HG02798 (cell line): ENCODE results near the gene SOHLH2.

Experiments
- ATAC-seq: cut with Tn5 transposase; IDR thresholded peaks from one replicate; pipeline ENCODE4 v1.9.1; 2021; ENCODE audit warnings: mild to moderate bottlenecking; ENCODE audit not compliant: unreplicated experiment, poor library complexity

SOHLH2 gene

DNA sequence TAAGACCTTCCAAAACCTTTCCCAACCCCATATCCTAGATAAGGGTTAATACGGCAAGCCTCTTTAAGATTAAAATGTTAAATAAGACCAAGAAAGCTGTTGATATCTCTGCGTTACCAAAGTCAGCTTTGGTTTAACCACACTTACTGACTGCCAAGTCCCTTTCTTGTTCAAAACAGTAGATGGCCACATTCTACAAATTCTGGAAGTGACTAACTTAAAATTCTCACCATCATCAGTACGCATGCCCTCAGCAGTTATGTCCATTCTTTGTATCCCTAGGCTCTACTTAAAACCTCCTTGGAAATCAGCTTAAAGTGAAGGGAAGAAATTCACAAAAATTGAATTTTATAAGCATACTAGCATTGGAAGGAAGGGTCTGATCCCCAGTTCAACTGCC, 23.6 kb downstream of the SOHLH2 start:
- ATAC-seq, result no peak

DNA sequence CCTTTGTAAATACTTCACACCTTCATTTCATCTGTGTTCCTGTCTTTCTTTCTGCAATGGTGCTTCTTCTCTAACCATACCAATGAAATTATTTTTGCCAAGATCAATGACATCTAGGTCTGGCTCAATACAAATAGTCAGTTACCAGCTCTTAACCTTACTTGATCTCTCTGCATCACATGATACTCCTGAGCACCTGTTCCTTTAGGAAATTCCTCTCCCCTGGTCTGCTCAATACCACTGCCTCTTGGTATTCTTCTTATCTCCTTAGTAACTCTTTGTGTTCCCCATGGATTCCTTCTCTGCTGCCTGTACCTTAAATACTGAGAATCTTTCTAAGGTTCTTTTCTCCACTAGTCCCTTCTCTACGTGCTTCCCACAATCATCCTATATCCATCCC, 25.9 kb downstream of the SOHLH2 start:
- ATAC-seq, result no peak

DNA sequence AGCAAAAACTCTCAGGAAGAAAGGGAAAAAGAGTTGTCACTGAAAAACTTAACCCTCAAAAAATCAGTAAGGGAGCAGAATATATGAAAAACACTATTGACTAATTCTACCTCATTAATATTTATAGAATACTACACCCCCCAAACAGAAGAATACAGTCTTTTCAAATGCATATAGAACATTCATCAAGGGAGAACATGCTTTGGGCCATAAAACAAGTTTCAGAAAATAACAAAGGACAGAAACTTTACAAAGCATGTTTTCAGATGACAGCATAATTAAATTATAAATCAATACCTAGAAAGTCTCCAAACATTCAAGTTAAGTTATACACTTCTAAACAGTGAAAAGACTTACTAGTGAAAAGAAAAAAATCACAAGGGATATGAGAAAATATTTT, 30.5 kb downstream of the SOHLH2 start:
- ATAC-seq, result no peak

DNA sequence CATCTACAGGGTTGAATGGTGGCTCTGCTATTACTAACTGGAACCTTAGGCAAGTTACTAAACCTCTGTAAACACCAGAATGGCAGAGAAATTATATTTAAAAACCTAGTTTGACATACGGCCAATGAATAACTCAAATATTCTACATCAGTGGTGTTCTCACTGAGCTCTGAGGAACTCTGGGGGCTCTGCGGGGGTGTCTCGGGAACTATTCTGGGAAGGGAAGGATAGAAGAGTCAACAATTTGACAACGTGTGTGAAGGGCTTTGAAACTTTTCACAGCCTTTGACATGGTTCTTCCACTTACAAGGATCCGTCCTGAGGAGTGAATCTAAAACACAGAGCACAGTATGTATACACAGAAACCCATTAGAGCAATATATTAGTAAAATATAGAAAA, 38.7 kb downstream of the SOHLH2 start:
- ATAC-seq, result no peak

DNA sequence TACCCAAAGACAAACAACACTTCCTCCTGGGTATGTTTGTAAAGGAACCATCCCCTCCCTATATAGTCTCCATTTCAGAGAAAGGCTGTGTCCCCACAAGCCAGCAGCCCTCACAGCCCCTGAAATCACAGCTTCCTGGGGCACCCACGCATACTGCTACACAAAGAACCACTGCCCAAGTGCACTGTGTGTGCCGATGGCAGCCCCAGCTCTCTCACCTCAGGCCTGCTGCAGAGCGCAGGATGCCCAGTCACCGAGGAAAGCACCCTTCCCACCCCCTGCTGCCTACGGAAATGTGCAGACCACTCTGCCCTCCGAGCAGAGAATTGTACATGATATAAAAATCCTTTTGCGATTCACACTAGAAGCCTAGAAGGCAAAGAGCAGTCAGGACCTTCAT, 39.4 kb downstream of the SOHLH2 start:
- ATAC-seq, result no peak

DNA sequence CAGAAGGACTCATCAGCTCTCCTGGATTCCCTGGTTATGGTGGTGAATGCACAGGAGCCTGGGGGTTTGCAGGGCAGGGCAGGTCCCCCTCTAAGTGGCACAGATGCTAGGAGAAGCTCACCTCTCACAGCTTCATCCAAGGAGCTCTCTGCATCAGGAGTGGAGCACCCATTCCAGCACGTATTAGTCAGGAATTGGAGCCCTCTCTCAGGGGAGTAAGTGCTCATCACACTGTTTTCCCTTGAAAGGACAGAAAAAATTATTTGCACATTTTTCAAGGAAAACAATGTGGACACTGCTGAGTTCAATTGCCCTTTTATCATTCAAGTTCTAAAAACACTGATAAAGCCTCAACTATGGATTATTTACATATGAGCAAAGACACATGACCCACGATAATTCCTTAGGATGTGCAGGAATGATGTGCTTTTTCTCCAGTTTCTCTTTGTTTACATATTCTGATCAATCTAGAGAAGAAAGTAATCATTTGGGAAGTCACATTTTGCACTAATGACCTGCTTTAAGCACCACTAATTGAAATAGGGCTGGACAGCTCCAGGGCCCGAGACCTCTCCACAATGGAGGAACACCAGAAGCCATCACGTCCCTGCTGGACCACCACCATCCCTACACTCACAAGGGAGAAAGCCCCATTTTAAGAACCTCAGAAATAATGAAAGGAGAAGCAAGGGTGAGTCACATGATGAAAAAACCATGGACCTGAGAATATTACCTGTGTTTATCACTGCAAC, 40.6 kb downstream of the SOHLH2 start:
- ATAC-seq, result no peak

DNA sequence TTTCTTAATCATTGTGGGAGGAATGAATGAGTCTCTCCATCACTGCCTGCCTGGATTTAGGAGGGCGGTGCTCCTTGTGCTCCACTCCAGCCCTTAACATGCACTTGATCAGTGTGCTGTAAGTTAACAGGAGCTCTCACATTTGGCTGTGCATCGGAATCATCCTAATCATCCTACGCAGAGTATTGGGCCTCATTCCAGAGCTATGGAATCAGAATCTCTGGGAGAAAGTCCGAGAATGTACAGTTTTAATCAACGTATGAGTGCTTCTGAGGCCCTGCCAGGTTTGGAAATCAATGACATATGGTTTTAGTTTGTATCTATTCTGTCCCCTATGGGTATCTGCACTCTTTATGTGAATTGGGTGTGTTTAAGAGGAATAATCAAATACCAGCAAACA, 48.3 kb downstream of the SOHLH2 start:
- no peak for ATAC-seq

DNA sequence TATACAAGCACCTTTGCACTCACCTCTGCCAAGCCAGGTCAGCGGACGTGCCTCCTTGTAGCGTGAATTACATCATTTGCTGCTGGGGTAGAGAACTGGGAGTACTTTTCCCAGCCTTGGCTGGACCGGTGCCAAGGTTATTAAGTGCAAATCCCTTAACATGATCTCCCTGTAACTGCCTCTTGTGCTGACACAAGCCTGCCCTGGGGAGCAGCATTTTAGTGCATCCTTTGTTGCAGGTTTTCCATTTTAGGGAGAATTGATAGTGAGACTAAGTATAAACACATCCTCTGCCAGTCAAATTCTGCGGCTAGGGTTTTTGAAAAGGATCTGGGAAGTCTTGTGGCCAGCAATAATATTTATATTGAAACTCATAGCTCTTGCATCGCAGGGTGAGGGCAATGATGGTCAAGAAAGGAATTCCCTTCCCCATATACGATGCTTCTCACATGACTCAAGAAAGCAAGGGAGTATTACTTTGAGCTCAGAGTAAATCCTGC, 50.5 kb downstream of the SOHLH2 start:
- no peak for ATAC-seq

DNA sequence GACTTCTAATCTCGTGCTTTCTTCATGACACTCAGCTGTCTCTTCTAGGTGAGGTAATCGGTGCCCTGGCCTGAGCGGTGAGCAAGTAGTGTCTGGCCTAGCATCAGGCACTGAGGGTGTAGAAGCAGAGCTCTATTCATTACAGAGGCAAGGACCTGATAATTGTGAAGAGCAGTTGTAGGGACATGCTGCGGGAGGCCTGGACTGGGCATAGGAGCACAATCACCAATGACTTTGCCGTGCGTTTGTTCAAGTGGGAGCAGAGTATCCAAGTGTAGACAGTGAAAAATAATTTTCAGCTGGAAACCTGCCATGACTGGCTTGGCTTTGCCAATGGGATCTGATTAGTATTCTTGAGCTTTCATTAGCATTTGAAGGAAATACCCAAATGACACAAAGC, 51.1 kb downstream of the SOHLH2 start:
- ATAC-seq, result no peak

DNA sequence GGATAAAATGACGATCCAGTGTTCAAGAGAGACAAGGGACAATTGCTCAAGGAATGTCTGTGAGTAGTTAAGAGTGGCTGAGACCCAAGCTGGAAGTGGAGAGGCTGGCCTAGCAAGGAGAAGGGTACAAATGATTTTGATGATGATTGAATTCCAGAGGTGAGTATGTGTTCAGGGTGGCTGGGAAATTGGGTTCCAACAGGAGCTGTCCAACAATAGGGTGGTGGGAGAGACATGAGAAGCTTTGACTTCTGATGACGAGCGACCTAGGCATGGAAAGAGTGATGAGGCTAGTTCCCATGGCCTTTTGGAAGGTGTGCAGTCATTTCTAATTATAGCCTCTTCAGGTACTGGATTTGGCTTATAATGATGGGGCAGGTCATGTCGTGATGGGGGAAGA, 54.1 kb downstream of the SOHLH2 start:
- ATAC-seq, result no peak

DNA sequence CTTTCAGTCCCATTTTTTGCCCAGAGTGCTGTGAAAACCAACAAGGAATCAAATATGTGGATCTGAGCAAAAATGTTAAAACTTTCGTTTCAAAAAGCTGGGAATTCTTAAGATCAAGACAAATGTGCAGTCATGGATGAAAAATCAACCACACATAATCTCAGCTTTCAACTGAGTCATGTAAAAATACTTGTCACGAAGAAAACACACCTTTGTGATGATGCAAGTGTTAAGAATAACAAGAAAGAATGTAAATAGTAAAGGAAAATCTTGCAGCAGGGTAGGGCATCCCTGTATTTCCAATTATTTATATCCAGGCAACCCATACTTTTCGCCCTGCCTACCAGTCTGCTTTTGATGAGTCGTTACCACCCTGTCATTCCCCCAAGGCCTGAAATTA, 55.7 kb downstream of the SOHLH2 start:
- no peak for ATAC-seq

DNA sequence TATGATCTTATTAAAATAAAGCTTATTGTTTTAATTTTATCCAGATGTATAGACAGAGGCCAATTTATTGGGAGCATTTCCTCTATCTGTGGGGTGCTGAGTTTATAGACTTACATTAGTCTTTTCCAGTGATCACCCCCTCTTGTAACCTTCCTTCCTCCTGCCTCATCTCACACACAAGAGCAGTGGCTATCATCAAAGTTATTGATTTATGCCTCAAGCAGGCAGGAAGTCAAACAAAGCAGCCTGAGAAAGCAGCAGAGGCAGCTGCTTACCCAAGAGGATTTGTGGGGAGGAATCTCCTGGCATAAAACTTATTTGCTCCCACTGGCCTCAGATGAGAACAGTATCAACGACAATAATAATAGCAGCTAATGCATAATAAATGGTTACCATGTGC, 56.9 kb downstream of the SOHLH2 start:
- ATAC-seq, result no peak

DNA sequence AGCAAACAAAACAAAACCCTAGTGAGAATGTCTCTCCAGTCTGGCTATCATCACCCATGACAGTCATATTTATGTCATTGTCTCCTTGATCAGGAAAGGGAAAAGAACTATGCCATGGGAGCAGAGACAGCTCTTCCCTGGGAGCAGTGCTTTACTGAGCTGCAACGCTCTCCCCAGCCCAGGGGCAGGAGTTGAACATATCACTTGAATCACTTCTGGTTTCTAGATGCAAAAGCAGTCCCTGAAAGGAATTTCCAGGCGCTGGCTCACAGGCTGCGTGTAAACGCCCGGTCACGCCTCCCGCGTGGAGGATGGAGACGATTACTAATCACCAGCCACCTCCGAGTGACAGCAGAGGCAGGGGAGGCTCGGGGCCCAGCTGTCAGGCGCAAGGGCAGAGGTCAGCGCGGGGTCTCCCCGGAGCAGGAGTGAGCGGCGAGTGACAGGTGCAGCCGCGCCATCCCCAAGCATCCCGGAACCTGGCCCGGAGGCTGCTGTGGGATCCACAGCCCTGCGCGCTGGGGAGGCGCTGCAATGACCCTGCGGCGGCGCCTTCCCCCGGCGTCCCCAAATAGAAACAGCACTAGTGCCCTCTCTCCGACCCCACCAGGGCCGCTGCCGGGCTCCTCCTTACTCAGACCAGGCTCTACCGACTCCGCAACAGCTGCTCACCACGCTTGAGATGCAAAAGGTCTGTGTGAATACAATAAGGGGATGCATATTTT, 59.6 kb downstream of the SOHLH2 start:
- no peak for ATAC-seq

DNA sequence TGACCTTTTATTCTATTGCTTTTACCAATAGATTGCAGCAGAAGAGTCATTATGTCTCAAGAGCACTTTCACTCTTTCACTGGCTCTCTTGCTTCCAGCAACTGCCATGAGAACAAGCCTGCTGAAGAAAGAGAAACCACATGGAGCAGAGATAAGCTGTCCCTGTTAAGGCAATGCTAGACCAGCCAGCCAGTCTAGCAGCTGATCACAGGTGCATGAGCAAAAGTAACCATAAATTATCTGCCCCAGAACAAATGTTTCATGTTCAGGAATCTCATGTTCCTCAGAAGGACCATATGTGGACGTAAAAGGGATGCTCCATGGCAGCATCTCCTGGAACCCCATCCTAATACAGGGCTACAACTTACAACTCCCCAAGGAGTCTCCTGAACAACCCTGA, 62.8 kb downstream of the SOHLH2 start:
- no peak for ATAC-seq

DNA sequence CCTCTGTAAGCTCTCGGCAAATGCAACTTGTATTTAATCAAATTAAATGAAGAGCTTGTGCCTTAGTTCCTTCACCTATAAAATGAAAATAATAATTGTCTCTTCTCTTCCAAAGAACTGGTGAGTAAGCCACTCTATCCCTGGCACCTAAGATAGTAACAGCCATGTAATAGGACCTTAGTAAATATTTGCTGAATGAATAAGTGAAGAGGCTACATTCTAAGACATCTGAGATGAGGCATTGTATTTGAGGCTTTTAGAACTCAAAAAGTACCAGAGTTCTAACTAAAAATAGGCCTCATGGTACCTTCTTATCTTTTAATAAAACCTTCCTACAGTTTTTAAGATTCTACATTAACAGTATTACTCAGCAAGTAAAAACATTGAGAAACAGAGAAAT, 65.9 kb downstream of the SOHLH2 start:
- no peak for ATAC-seq

DNA sequence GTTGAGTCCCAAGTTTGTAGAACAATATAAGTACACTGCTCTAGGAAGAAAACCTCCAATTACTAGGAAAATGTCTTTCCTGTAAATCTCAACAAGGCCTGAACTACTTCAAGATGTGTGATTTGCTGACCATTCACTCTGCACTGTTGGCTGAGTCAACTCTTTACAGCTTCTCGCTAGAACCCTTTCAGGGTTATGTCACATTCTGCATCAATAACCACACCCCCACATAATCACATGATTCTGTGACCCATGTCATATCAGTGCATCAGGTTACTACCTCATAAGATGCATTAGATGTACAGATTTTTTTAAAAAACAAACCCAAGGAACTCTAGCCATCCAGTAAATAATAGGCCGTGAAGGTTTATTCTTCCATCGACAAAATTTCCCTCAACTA, 67.0 kb downstream of the SOHLH2 start:
- no peak for ATAC-seq

DNA sequence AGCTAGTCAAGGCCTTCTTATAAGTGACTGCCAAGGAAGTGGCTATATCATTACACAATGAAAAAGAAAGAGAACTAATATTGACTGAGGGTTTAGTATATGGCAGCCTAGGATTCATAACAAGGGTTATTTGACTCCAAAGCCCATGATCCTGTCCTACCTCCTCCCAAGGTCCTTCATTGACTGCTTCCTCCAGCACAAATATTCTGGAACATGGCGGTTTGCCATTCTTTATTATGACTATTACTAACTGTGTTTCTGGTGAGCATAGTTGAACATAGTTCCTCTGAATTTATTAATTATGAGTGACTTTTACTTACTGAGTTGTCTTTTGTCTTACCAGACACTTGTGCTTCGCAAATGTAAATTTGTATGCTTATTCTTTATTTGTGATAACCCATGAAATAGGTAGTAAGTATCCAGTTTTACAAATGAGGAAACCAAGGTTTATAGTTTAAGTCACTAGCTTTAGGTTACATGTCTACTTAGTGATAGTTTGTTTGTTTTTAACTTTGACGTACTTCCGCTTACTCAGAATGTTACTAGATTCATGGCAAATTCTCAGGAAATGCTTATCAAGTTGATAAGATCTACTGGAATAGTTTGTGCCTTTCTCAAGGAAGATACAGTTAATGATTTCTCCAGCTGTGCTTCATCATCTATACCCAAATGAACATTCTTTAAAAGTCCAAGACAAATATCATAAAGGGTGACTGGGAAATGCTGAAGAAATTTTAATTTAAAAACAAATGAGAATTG, 67.7 kb downstream of the SOHLH2 start:
- ATAC-seq, result no peak

DNA sequence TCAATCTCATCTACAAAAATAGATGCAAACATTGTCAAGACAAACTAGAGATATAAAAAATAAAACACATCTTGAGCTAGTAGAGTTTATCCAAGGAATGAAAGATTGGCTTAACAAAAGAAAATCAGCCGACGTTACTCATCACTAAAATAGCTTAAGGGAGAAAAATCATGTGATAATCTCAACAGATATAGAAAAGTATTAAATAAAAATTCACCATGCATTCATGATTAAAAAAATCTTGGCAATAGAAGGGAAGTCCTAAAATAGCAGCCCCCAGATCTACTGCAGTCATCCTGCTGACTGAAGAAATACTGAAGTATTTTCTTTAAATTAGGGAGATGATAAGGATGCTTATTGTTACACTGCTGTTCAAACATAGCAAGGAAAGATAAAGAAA, 70.6 kb downstream of the SOHLH2 start:
- no peak for ATAC-seq

DNA sequence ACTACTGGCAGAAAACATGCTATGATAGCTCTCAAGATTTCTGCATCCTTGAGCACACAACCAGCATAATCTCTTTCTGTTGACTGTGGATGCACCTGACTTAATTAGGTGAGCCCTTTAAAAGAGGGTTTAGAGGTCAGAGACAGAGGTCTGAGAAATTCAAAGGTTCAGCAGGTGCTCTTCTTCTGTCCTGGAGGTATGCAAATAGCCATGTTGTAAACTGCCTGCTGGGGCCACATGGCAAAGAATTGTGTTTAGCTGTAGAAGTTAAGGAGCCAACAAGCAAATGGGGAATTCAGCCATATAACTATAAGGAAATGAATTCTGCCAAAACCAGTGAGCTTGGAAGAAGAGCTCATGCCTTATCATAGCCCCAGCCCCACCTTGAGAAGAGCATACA, 71.6 kb downstream of the SOHLH2 start:
- no peak for ATAC-seq

DNA sequence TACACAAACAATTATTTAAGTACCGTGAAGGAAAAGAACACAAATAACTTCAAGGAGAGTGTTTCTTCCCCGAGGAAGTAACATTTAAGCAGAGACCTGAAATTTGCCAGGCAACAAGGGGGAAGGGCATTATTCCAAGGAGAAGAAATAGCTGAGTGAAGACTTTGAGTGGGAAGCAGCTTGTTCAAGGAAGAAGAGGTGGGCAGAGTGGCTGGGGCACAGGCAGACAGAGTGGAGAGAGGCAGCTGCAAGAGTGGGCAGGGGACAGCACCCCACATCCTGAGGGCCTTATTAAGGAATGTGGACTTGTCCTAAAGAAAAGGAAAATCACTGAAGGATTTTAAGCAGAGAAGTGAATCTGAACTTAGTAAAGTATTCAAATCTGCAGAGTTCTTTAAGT, 78.5 kb downstream of the SOHLH2 start:
- no peak for ATAC-seq

DNA sequence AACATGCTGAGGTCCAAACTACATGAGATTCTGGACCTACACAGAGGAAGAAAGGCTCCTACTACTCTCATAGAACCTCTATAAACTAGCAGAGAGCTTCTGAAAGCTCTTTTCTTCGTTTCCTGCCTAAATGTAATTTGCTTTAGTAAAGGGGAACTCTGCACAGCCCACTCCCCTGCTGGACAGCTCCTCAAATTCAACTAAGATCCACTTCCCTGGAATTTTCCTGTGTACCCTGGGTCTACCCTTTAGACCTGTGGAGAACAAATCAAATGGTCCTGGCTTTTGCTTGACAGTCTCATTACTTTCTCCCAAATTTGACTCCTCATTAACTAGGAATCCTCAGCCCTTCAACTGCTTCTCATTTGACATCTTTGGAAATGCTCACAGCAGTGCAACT, 79.7 kb downstream of the SOHLH2 start:
- no peak for ATAC-seq
